ENCODE measurements around the gene COL20A1. TPM values are rescaled to one million over a fixed set of nuclear protein-coding genes. Genes with fewer than 3 reads are reported as not detected.

COL20A1 gene
- total and polyA plus RNA-seq, 9 donors, result 0.10 to 0.54 (median 0.25) TPM; not detected in 5

DNA sequence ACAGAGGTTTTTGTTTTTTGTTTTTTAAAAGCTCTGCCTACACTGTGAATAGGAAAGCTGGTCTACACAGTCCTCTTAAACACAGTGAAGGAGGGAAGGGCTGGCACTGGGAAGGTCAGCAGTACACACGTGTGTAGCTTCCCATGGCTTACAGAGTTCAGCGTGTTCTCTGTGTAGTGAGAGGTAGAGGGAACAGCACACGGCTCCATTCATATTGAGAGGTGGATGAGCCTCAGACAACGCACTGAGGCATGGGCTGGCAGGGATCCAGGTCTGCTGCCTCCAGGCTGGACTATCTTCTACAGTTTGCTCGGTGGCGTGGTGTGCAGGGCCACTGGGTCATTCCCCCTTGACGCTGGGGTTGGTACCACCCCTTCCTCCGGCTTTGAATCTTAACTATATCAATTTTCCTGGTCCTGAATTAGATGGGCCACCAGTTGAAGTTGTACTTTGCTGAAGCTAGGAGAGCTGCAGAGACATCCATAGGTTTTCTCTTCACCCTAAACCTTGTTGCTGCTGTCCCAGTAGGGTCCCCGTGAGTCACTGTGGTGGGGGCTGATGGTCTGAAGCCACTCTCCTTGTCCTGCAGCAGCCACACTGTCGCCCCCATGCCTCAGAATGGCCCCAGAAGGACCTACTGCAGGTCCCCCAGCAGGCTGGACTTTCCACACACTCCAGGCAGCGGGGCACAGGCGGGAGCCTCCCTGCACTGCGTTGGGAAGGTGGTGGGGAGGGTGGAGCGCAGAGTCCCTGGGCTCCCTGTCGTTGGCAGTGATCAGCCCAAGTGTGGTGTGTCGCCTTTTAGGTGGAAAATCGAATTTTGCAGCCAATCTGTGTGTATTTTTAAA, 18.4 kb upstream of the COL20A1 start:
- H3K9me3 ChIP-seq, result no peaks in the 10 kb centered on the region
- no peak for TF ChIP-seq EP300 (IDR thresholded peaks at IDR 0.05)
- TF ChIP-seq, protein P1, sequence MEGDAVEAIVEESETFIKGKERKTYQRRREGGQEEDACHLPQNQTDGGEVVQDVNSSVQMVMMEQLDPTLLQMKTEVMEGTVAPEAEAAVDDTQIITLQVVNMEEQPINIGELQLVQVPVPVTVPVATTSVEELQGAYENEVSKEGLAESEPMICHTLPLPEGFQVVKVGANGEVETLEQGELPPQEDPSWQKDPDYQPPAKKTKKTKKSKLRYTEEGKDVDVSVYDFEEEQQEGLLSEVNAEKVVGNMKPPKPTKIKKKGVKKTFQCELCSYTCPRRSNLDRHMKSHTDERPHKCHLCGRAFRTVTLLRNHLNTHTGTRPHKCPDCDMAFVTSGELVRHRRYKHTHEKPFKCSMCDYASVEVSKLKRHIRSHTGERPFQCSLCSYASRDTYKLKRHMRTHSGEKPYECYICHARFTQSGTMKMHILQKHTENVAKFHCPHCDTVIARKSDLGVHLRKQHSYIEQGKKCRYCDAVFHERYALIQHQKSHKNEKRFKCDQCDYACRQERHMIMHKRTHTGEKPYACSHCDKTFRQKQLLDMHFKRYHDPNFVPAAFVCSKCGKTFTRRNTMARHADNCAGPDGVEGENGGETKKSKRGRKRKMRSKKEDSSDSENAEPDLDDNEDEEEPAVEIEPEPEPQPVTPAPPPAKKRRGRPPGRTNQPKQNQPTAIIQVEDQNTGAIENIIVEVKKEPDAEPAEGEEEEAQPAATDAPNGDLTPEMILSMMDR (IDR thresholded peaks at IDR 0.05), result no peak
- TF ChIP-seq POLR2A (IDR thresholded peaks at IDR 0.05), result no peak
- H3K36me3 ChIP-seq, result no peaks in the 10 kb centered on the region
- no peaks in the 10 kb centered on the region for H3K27me3 ChIP-seq
- intact Hi-C loops (cut with DNase I), result loop anchor here in 1 of 4 donors (5.0 kb wide), 1 partner anchor 343 kb away; no protein-coding TSS in a partner anchor
- no peak overlapping the region for H3K27ac ChIP-seq
- 63 to 72% (median 65%) methylated on average over 17 of the region's 17 CpGs for WGBS, 3 donors
- no peak overlapping the region for H3K4me3 ChIP-seq
- no peak for DNase-seq
- peaks cover 8% of the 10 kb centered on the region for H3K4me1 ChIP-seq (ENCODE audit: insufficient read depth)

DNA sequence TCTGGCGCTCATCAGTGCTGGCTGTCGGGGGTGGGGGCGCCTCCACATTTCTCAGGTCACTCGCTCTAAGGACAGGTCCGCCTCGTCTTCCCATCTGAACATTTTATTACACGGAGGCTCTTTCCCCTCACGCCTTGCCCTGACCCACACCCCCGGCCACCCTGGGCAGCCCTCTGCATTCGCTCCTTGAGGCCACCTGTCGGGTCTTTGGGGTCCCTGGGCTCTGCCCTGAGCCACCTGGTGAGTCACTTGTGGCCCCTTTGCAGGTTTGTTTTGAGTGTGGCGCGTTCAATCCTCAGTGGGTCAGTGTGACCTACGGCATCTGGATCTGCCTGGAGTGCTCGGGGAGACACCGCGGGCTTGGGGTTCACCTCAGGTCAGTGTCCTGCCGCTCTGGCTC, 17.2 kb upstream of the COL20A1 start:
- no peaks in the 10 kb centered on the region for H3K9me3 ChIP-seq
- no peak overlapping the region for H3K4me3 ChIP-seq
- 72 to 77% (median 73%) methylated on average over 18 of the region's 18 CpGs for WGBS, 3 donors
- H3K27ac ChIP-seq, result no peak overlapping the region
- DNase-seq, result no peak
- intact Hi-C loops (cut with DNase I), result loop anchor here in 1 of 4 donors (5.0 kb wide), 1 partner anchor 341 kb away; no protein-coding TSS in a partner anchor
- peaks cover 8% of the 10 kb centered on the region for H3K4me1 ChIP-seq (ENCODE audit: insufficient read depth)
- no peaks in the 10 kb centered on the region for H3K36me3 ChIP-seq
- H3K27me3 ChIP-seq, result no peaks in the 10 kb centered on the region
- TF ChIP-seq POLR2A (IDR thresholded peaks at IDR 0.05) (no peak), EP300 (IDR thresholded peaks at IDR 0.05) (no peak)
- TF ChIP-seq, protein P1 (IDR thresholded peaks at IDR 0.05), result no peak

DNA sequence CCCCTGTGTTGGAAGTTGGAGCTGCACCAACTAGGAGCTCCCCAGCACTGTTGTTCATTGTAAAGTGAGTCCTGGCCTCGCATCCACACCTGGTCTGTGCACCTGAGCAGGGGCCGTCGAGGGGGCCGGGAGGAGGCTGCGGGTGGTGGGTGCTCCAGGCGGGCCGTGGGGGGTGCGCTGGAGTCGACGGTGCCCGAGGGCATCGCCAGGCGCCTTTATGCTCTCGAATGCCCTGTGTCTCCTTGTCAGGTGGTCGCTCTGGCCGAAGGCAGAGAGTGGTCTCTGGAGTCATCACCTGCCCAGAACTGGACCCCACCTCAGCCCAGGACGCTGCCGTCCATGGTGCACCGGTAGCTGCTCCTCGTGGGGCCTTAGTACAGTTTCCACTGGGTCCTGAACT, 16.0 kb upstream of the COL20A1 start:
- intact Hi-C loops (cut with DNase I), result loop anchor here in 1 of 4 donors (5.0 kb wide), 1 partner anchor 340 kb away; no protein-coding TSS in a partner anchor
- no peak for TF ChIP-seq EP300 (IDR thresholded peaks at IDR 0.05)
- TF ChIP-seq, protein P1 (IDR thresholded peaks at IDR 0.05), result no peak
- TF ChIP-seq POLR2A (IDR thresholded peaks at IDR 0.05), result no peak
- Histone ChIP-seq H3K27ac (no peak overlapping the region), H3K36me3 (no peaks in the 10 kb centered on the region), H3K4me3 (no peak overlapping the region), H3K27me3 (no peaks in the 10 kb centered on the region), H3K4me1 (ENCODE audit: insufficient read depth) (peaks cover 7% of the 10 kb centered on the region), H3K9me3 (no peaks in the 10 kb centered on the region)
- DNase-seq, result no peak
- WGBS, 3 donors, result 86 to 90% (median 89%) methylated on average over 20 of the region's 20 CpGs

DNA sequence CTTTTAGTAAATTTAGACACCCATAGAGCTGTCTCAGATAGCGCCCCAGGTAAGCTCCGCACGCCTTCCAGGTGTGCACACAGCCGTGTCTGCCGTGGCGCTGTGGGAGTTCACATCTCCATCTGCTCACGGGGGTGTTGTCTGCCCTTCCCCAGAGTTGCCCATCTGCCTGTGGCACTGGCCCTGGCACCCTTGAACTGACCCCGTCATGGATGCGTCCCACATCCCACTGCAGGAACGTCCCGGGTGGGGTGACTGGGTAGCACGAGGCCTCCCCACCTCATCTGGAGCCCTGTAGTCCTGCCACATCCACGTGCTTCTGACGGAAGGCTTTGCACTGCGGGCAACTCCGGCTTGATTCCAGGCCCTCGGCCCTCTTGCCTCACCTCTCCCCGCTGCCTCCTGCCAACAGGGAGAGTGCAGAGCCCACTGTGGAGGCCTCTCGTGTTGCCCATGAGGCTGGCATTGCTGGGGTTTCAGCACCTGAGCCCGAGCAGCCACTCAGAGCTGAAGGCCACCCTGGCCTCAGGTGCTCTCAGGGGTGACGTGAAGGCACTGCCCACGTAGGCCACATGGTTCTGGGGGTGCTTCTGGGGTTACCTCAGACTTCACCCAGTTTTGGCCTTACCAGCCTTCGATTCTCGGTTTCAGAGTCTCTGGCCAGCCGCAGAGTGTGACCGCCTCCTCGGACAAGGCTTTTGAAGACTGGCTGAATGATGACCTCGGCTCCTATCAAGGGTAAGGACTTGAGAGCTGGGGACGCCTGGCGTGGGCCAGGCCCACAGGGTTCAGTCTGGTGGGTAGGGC, 15.3 kb upstream of the COL20A1 start:
- no peak for TF ChIP-seq POLR2A (IDR thresholded peaks at IDR 0.05)
- peaks cover 6% of the 10 kb centered on the region for H3K4me1 ChIP-seq (ENCODE audit: insufficient read depth)
- H3K36me3 ChIP-seq, result no peaks in the 10 kb centered on the region
- H3K4me3 ChIP-seq, result no peak overlapping the region
- no peaks in the 10 kb centered on the region for H3K9me3 ChIP-seq
- intact Hi-C loops (cut with DNase I), result loop anchor here in 1 of 4 donors (5.0 kb wide), 1 partner anchor 340 kb away; no protein-coding TSS in a partner anchor
- no peak for DNase-seq
- 87 to 92% (median 89%) methylated on average over 30 of the region's 30 CpGs for WGBS, 3 donors
- no peaks in the 10 kb centered on the region for H3K27me3 ChIP-seq
- H3K27ac ChIP-seq, result no peak overlapping the region
